Jurkat, Clone E6-1 (cell line): ENCODE results near the gene ACMSD.

Experiments used
- DNase-seq: peaks from one replicate; pipeline ENCODE4 v3.0.0-alpha.2; 2011; ENCODE audit warnings: low read depth, low spot score
- H3K4me3 ChIP-seq: 2 replicates; pipeline ENCODE4 v1.5.1; 2011; ENCODE audit warnings: mild to moderate bottlenecking, low read length, control low read depth, moderate library complexity

ACMSD gene

GRCh38 chr2:134932864-134933526 is 94.6 kb downstream of the ACMSD start:
- no peak for DNase-seq
- H3K4me3 ChIP-seq: no peak overlapping the region

GRCh38 chr2:134933732-134934131 is 95.3 kb downstream of the ACMSD start:
- no peak overlapping the region for H3K4me3 ChIP-seq
- no peak for DNase-seq

- no peak overlapping the region for H3K4me3 ChIP-seq
- no peak for DNase-seq
Observed at GRCh38 chr2:134934150-134934549, 95.7 kb downstream of the ACMSD start.

- H3K4me3 ChIP-seq: no peak overlapping the region
- DNase-seq: no peak
Observed at GRCh38 chr2:134934641-134935040, 96.2 kb downstream of the ACMSD start.

- no peak overlapping the region for H3K4me3 ChIP-seq
- no peak for DNase-seq
Observed at GRCh38 chr2:134936691-134937090, 98.3 kb downstream of the ACMSD start.

- DNase-seq: no peak
- no peak overlapping the region for H3K4me3 ChIP-seq
Observed at GRCh38 chr2:134943540-134943939, 105.1 kb downstream of the ACMSD start.

GRCh38 chr2:134944975-134945374 is 106.6 kb downstream of the ACMSD start:
- no peak overlapping the region for H3K4me3 ChIP-seq
- no peak for DNase-seq

GRCh38 chr2:134946073-134946472 is 107.7 kb downstream of the ACMSD start:
- H3K4me3 ChIP-seq: no peak overlapping the region
- no peak for DNase-seq

GRCh38 chr2:134949981-134950708 is 111.7 kb downstream of the ACMSD start:
- DNase-seq: peak; percentile 35
- H3K4me3 ChIP-seq: no peak overlapping the region

- no peak overlapping the region for H3K4me3 ChIP-seq
- no peak for DNase-seq
Observed at GRCh38 chr2:134950886-134951285, 112.5 kb downstream of the ACMSD start.
